ENCODE data around the gene RSRC1.

GRCh38 chr3:158506456-158506855 is 396.6 kb downstream of the RSRC1 start:
- no peak for TF ChIP-seq CTCF (IDR thresholded peaks at IDR 0.05; ENCODE audit: low read depth, low read length, poor library complexity, severe bottlenecking)
- no peak for TF ChIP-seq EZH2phosphoT487 (IDR thresholded peaks at IDR 0.05; ENCODE audit: borderline replicate concordance, low read length)

All from DOHH2 (cell line).